Stimulated activated CD4-positive, alpha-beta T cell treated with anti-CD3 and anti-CD28 coated beads, Interleukin-15, amount 100 ng/mL, for 1 hour (primary cell): Measurements from ENCODE around the gene BNIP1.

ENCODE experiments used
- DNase-seq, 2 donors: peaks; one replicate each; pipeline ENCODE4 v3.0.0-alpha.2; 2020; ENCODE audit warnings: low read depth in 1 of 2, low spot score in 1 of 2

The BNIP1 gene

GRCh38 chr5:173211284-173211683 is 67.0 kb downstream of the BNIP1 start:
- DNase-seq, result no peak

GRCh38 chr5:173213236-173213933 is 69.1 kb downstream of the BNIP1 start:
- no peak for DNase-seq
